Measurements from ENCODE around the gene ZNF189. TPM values are rescaled to one million over a fixed set of nuclear protein-coding genes. Genes with fewer than 3 reads are reported as not detected.

ZNF189 gene
- total RNA-seq, 4 donors from 2014 or later: 9.7 to 42.8 (median 12.2) TPM

DNA sequence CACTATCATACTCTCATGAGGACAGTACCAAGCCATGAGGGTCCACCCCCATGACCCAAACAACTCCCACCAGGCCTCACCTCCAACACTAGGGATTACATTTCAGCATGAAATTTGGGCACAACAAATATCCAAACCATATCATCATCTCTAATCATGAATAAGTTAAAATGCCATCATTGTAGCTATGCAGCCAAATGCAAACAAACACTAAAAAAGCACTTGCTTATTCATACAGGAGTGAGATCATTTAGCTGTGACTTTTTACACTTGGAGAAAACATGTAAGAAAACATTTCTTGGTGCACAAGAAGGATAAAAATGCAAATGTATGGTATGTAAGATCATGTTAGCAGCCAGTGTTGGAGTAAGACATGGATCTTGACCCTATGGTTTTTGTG is 38.0 kb upstream of the ZNF189 start:
- in situ Hi-C loops (cut with MboI; ENCODE audit: low sequenced_read_pairs in 4 of 4) (no loop called here), intact Hi-C loops (cut with DNase I; ENCODE audit: low total_unique reads) (no loop called here)
- Histone ChIP-seq H3K4me1 (no peaks in the 10 kb centered on the region), H3K27me3 (no peaks in the 10 kb centered on the region), H3K9me3 (no peaks in the 10 kb centered on the region), H3K27ac (no peak overlapping the region), H3K36me3 (no peaks in the 10 kb centered on the region), H3K4me3 (no peak overlapping the region)
- no peak for DNase-seq
- no peak for TF ChIP-seq POLR2A (IDR thresholded peaks at IDR 0.05)
- TF ChIP-seq, protein P1, sequence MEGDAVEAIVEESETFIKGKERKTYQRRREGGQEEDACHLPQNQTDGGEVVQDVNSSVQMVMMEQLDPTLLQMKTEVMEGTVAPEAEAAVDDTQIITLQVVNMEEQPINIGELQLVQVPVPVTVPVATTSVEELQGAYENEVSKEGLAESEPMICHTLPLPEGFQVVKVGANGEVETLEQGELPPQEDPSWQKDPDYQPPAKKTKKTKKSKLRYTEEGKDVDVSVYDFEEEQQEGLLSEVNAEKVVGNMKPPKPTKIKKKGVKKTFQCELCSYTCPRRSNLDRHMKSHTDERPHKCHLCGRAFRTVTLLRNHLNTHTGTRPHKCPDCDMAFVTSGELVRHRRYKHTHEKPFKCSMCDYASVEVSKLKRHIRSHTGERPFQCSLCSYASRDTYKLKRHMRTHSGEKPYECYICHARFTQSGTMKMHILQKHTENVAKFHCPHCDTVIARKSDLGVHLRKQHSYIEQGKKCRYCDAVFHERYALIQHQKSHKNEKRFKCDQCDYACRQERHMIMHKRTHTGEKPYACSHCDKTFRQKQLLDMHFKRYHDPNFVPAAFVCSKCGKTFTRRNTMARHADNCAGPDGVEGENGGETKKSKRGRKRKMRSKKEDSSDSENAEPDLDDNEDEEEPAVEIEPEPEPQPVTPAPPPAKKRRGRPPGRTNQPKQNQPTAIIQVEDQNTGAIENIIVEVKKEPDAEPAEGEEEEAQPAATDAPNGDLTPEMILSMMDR (IDR thresholded peaks at IDR 0.05 in 4 of 5, conservative IDR thresholded peaks at IDR 0.05 in 1 of 5): no peak
- no peak for ATAC-seq

GRCh38 chr9:101362450-101362849 is 36.2 kb upstream of the ZNF189 start:
- in situ Hi-C loops (cut with MboI; ENCODE audit: low sequenced_read_pairs in 4 of 4) (no loop called here), intact Hi-C loops (cut with DNase I; ENCODE audit: low total_unique reads) (no loop called here)
- TF ChIP-seq POLR2A (IDR thresholded peaks at IDR 0.05): no peak
- TF ChIP-seq, protein P1 (IDR thresholded peaks at IDR 0.05 in 4 of 5, conservative IDR thresholded peaks at IDR 0.05 in 1 of 5): no peak
- H3K27me3 ChIP-seq: no peaks in the 10 kb centered on the region
- H3K9me3 ChIP-seq: no peaks in the 10 kb centered on the region
- no peak for DNase-seq
- no peak overlapping the region for H3K4me3 ChIP-seq
- no peaks in the 10 kb centered on the region for H3K4me1 ChIP-seq
- no peak overlapping the region for H3K27ac ChIP-seq
- no peak for ATAC-seq
- no peaks in the 10 kb centered on the region for H3K36me3 ChIP-seq

GRCh38 chr9:101365181-101365580 is 33.5 kb upstream of the ZNF189 start:
- in situ Hi-C loops (cut with MboI; ENCODE audit: low sequenced_read_pairs in 4 of 4): no loop called here
- intact Hi-C loops (cut with DNase I; ENCODE audit: low total_unique reads): no loop called here
- Histone ChIP-seq H3K4me3 (no peak overlapping the region), H3K36me3 (no peaks in the 10 kb centered on the region), H3K9me3 (no peaks in the 10 kb centered on the region), H3K4me1 (no peaks in the 10 kb centered on the region), H3K27ac (no peak overlapping the region), H3K27me3 (no peaks in the 10 kb centered on the region)
- DNase-seq: no peak
- TF ChIP-seq, protein P1 (IDR thresholded peaks at IDR 0.05 in 4 of 5, conservative IDR thresholded peaks at IDR 0.05 in 1 of 5): no peak
- no peak for TF ChIP-seq POLR2A (IDR thresholded peaks at IDR 0.05)
- no peak for ATAC-seq

DNA sequence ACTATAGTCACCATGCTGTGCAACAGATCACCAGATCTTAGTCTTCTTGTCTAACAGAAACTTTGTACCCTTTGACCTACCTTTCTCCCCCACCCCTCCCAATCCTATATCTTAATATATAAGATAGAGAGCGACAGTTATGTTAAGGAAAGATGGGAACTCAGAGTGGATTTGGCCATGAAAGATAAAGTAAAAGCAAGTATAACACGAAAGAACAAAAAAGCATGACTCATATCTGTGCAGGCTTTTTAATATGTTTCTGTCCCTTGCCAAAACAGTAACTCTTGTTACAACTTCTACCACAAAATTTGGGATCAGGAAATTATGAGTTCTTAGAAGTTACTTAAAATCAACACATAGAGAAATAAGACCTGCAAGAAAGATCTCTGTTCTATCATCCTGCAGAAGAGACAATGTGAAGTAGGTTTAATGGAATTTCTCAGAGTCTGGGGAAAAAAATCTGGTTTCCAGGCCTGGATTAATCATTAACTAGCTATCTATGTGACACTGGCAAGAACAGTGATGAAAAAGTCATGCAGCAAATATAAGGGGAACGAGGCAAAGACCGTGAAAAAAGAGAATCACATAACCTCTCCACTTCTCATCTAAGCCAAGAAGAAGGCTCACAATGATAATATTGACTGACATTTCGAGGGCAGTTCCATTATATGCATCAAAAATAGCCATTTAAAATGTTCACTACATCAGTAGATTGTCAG is 32.5 kb upstream of the ZNF189 start:
- ATAC-seq: no peak
- Histone ChIP-seq H3K4me1 (no peaks in the 10 kb centered on the region), H3K9me3 (no peaks in the 10 kb centered on the region), H3K27ac (no peak overlapping the region), H3K27me3 (no peaks in the 10 kb centered on the region), H3K4me3 (no peak overlapping the region), H3K36me3 (no peaks in the 10 kb centered on the region)
- intact Hi-C loops (cut with DNase I; ENCODE audit: low total_unique reads) (no loop called here), in situ Hi-C loops (cut with MboI; ENCODE audit: low sequenced_read_pairs in 4 of 4) (no loop called here)
- no peak for DNase-seq
- TF ChIP-seq, protein P1 (IDR thresholded peaks at IDR 0.05 in 4 of 5, conservative IDR thresholded peaks at IDR 0.05 in 1 of 5): no peak
- TF ChIP-seq POLR2A (IDR thresholded peaks at IDR 0.05): no peak

- DNase-seq: no peak
- no peak for TF ChIP-seq POLR2A (IDR thresholded peaks at IDR 0.05)
- TF ChIP-seq, protein P1 (IDR thresholded peaks at IDR 0.05 in 4 of 5, conservative IDR thresholded peaks at IDR 0.05 in 1 of 5): no peak
- intact Hi-C loops (cut with DNase I; ENCODE audit: low total_unique reads): no loop called here
- Histone ChIP-seq H3K27me3 (no peaks in the 10 kb centered on the region), H3K9me3 (no peaks in the 10 kb centered on the region), H3K27ac (no peak overlapping the region), H3K4me1 (no peaks in the 10 kb centered on the region), H3K4me3 (no peak overlapping the region), H3K36me3 (no peaks in the 10 kb centered on the region)
- ATAC-seq: no peak
- in situ Hi-C loops (cut with MboI; ENCODE audit: low sequenced_read_pairs in 4 of 4): no loop called here
These were observed 31.3 kb upstream of the ZNF189 start for GRCh38 chr9:101367323-101367722.
